ENCODE measurements around the gene SIPA1L2. TPM values are rescaled to one million over a fixed set of nuclear protein-coding genes. Genes with fewer than 3 reads are reported as not detected.

The SIPA1L2 gene
- total and polyA plus RNA-seq, 2 experiments from 2014 or later: 4.1 to 17.0 TPM

GRCh38 chr1:232669981-232670747 lies 40.2 kb upstream of the SIPA1L2 start:
- Histone ChIP-seq H2AFZ (no peak overlapping the region), H3K4me2 (no peak overlapping the region), H3K9me2 (ENCODE audit: insufficient read depth) (no peaks in the 10 kb centered on the region), H3K79me2 (replicated peaks; ENCODE audit: insufficient read depth) (no peaks in the 10 kb centered on the region), H3K4me3 (no peak overlapping the region), H3K27ac (ENCODE audit: low read depth) (no peak overlapping the region), H3K4me1 (ENCODE audit: insufficient read depth) (no peaks in the 10 kb centered on the region), H3K36me3 (ENCODE audit: insufficient read depth) (no peaks in the 10 kb centered on the region), H3F3A (replicated peaks; ENCODE audit: low read depth) (no peaks in the 10 kb centered on the region), H4K20me1 (replicated peaks; ENCODE audit: insufficient read depth) (no peaks in the 10 kb centered on the region), H3K27me3 (ENCODE audit: insufficient read depth) (no peaks in the 10 kb centered on the region)
- no peak overlapping the region for H3K4me3 Mint-ChIP-seq
- H3K9me3 Mint-ChIP-seq: no peaks in the 10 kb centered on the region
- H3K27me3 Mint-ChIP-seq (ENCODE audit: insufficient read depth, low read depth, poor library complexity): peaks cover 3% of the 10 kb centered on the region
- TF ChIP-seq ETS1 (IDR thresholded peaks at IDR 0.05): no peak
- TF ChIP-seq NANOG (IDR thresholded peaks at IDR 0.05; ENCODE audit: borderline replicate concordance): no peak
- TF ChIP-seq CREB1 (CRISPR knock-in tag; IDR thresholded peaks at IDR 0.05; ENCODE audit: low read depth): no peak
- TF ChIP-seq EZH2 (IDR thresholded peaks at IDR 0.05; ENCODE audit: low read depth, unreplicated experiment): no peak
- no peak for TF ChIP-seq ZNF114 (CRISPR knock-in tag; IDR thresholded peaks at IDR 0.05)
- TF ChIP-seq EZH2phosphoT487 (IDR thresholded peaks at IDR 0.05; ENCODE audit: unreplicated experiment): no peak
- no peak for TF ChIP-seq STAT1 (IDR thresholded peaks at IDR 0.05; ENCODE audit: unreplicated experiment)
- no peak for TF ChIP-seq JUNB (IDR thresholded peaks at IDR 0.05; ENCODE audit: unreplicated experiment)
- TF ChIP-seq POLR2AphosphoS5 (IDR thresholded peaks at IDR 0.05; ENCODE audit: low read depth): no peak
- no peak for TF ChIP-seq ZNF462 (CRISPR knock-in tag; IDR thresholded peaks at IDR 0.05)
- TF ChIP-seq ZNF331 (CRISPR knock-in tag; IDR thresholded peaks at IDR 0.05; ENCODE audit: low read depth): no peak
- no peaks in the 10 kb centered on the region for H3K36me3 Mint-ChIP-seq (ENCODE audit: low read depth)
- H3K27ac Mint-ChIP-seq: no peak overlapping the region
- no peak for DNase-seq (ENCODE audit: low spot score)
- no peak for ATAC-seq
- peaks cover under 1% of the 10 kb centered on the region; the same call in 1 of the 3 replicates for H3K4me1 Mint-ChIP-seq

Measured in GM23338 (cell line).